Keratinocyte (primary cell): ENCODE results near the gene MMS19. TPM values are rescaled to one million over a fixed set of nuclear protein-coding genes. Genes with fewer than 3 reads are reported as not detected.
"Not testable (repeated sequence)": the region's sequence is repeated elsewhere in the genome, so short reads cannot be mapped to it uniquely, and the experiment has no call there.

Experiments used
- DNase-seq: peaks from one replicate; pipeline ENCODE4 v3.0.0-alpha.2; 2011; ENCODE audit warnings: low read depth, missing footprints, low spot score
- FAIRE-seq: peaks from 2 replicates; lab custom pipeline; 2011; peaks lifted over from hg19 to GRCh38; lab: Jason Lieb, UNC
- H2AFZ ChIP-seq: 2 replicates; pipeline ENCODE4 v1.6.0; 2012; ENCODE audit warnings: low read length, control low read depth, inconsistent platforms; ENCODE audit not compliant: control insufficient read depth
- H3K27ac ChIP-seq: 2 replicates; pipeline ENCODE4 v1.5.1; 2011; ENCODE audit warnings: low read length; ENCODE audit not compliant: control insufficient read depth, insufficient read depth
- H3K27me3 ChIP-seq: 3 replicates; pipeline ENCODE4 v1.6.0; 2011; ENCODE audit warnings: low read length; ENCODE audit not compliant: control insufficient read depth, insufficient read depth; ENCODE audit errors: extremely low read depth
- H3K36me3 ChIP-seq, 2 experiments: 2 replicates in 1 of 2; 3 replicates in 1 of 2; pipeline ENCODE4 v1.5.1; 2011; ENCODE audit warnings: low read length in 2 of 2, mild to moderate bottlenecking in 1 of 2; ENCODE audit not compliant: control insufficient read depth in 2 of 2, insufficient read depth in 2 of 2; ENCODE audit errors: extremely low read depth in 1 of 2
- H3K4me1 ChIP-seq: 3 replicates; pipeline ENCODE4 v1.5.1; 2011; ENCODE audit warnings: low read length; ENCODE audit not compliant: control insufficient read depth, insufficient read depth; ENCODE audit errors: extremely low read depth
- H3K4me2 ChIP-seq: 3 replicates; pipeline ENCODE4 v1.6.0; 2011; ENCODE audit warnings: low read depth, low read length; ENCODE audit not compliant: control insufficient read depth, insufficient read depth; ENCODE audit errors: extremely low read depth
- H3K4me3 ChIP-seq, 3 experiments: fragments of 200-600 bp in 1 of 3; sonication (generic) in 1 of 3; 2 replicates in 2 of 3; 3 replicates in 1 of 3; pipeline ENCODE4 v1.5.1; 2011 to 2016; ENCODE audit warnings: low read length in 3 of 3, mild to moderate bottlenecking in 3 of 3, control low read depth in 2 of 3, inconsistent platforms in 1 of 3, low read depth in 1 of 3, mixed read lengths in 1 of 3, mixed run types in 1 of 3, moderate library complexity in 1 of 3; ENCODE audit not compliant: control insufficient read depth in 2 of 3, insufficient read depth in 2 of 3; ENCODE audit errors: extremely low read depth in 1 of 3
- H3K79me2 ChIP-seq: 2 replicates; pipeline ENCODE4 v1.6.0; 2012; ENCODE audit warnings: low read length; ENCODE audit not compliant: control insufficient read depth, insufficient read depth
- H3K9ac ChIP-seq: 3 replicates; pipeline ENCODE4 v1.6.0; 2011; ENCODE audit warnings: low read length; ENCODE audit not compliant: control insufficient read depth, insufficient read depth; ENCODE audit errors: extremely low read depth
- H3K9me1 ChIP-seq: 3 replicates; pipeline ENCODE4 v1.6.0; 2011; ENCODE audit warnings: low read length; ENCODE audit not compliant: control insufficient read depth, insufficient read depth; ENCODE audit errors: extremely low read depth
- H3K9me3 ChIP-seq: 2 replicates; pipeline ENCODE4 v1.5.1; 2012; ENCODE audit warnings: low read depth, low read length; ENCODE audit not compliant: control insufficient read depth
- H4K20me1 ChIP-seq: 3 replicates; pipeline ENCODE4 v1.6.0; 2011; ENCODE audit warnings: low read length; ENCODE audit not compliant: control insufficient read depth, insufficient read depth; ENCODE audit errors: extremely low read depth
- EZH2 ChIP-seq: IDR thresholded peaks from one replicate; pipeline ENCODE4 v1.6.1; 2012; ENCODE audit warnings: inconsistent platforms, mild to moderate bottlenecking, low read length, moderate library complexity
- dilution Hi-C: fragments of 300-500 bp; cut with MboI; formaldehyde crosslinking; loops from one replicate; pipeline ENCODE4 v1.7.0; 2020; ENCODE audit warnings: low sequenced_read_pairs; ENCODE audit not compliant: extremely low pct_ligation_motif_present
- polyA plus RNA-seq, 5 experiments: library from polyadenylated mRNA; depleted of rRNA in 3 of 5; stranded (reverse) in 3 of 5; stranded (forward) in 1 of 5; unstranded in 1 of 5; fragments of >200 nt; gene quantifications; 1 replicate in 1 of 5; 2 replicates in 3 of 5; 3 replicates in 1 of 5; pipeline versions ENCODE4 v1.2.1 to v1.2.3, GENCODE V29; 2011 to 2012; ENCODE audit warnings: missing spikeins in 2 of 5, low read depth in 1 of 5, low replicate concordance in 1 of 5
- TF ChIP-seq, protein P1 (sequence below), 3 experiments: IDR thresholded peaks in 1 of 3; conservative IDR thresholded peaks in 1 of 3; optimal IDR thresholded peaks in 1 of 3; 2 replicates in 2 of 3; 3 replicates in 1 of 3; pipeline versions ENCODE3 to v1.5.1; 2011; ENCODE audit warnings: low read length in 3 of 3, mild to moderate bottlenecking in 3 of 3, moderate library complexity in 2 of 3, control low read depth in 1 of 3, inconsistent platforms in 1 of 3; ENCODE audit not compliant: insufficient read depth in 2 of 3; ENCODE audit errors: extremely low read depth in 1 of 3

The MMS19 gene
- polyA plus RNA-seq, 1 donor (not counting 4 experiments of a cell fraction or from before 2014, with no cell fraction given) = 72.5 TPM

DNA sequence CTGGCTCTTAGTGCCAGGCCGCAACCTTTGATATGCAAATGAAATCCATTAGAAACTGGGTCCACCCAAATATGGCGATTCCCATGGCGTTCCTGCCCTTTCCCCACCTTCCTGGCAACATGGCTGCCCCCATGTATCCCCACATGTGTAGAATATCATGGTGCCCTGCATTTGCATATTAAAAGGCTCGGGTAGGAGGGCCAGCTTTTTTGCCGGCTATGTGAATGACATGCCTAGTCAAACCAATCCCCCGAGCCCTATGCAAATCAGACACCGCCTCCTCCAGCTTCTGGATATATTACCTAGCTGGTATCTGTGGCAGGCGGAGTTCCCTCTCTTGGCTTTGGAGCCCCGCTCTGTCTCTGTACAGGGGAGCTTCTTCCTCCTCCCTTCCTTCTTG is 18.3 kb downstream of the MMS19 start:
- peaks cover 36% of the 10 kb centered on the region for H3K79me2 ChIP-seq
- H3K36me3 ChIP-seq = peaks cover 21 to 42% of the 10 kb centered on the region in 2 experiments
- no peak for DNase-seq

DNA sequence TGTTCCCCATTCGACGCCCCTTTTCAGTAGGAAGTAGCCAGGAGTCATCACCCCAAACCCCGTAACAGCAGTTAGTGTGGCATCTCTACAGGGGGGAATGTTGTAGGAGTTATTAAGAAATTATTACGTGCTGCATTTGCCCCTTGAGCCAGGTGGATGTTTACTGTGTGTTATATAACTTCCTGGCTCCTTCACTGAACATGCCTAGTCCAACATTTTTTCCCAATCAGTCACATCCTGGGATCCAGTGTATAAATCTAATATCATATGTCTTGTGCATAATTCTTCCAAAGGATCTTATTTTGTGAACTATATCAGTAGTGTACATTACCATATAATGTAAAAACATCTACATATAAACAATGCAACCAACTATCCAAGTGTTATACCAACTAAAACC is 18.8 kb downstream of the MMS19 start:
- H3K27me3 ChIP-seq, DNase-seq, H2AFZ ChIP-seq, H3K9me1 ChIP-seq, dilution Hi-C loops, H3K9me3 ChIP-seq, H4K20me1 ChIP-seq: not testable (repeated sequence)
- peaks cover 32% of the 10 kb centered on the region for H3K79me2 ChIP-seq
- H3K4me3 ChIP-seq = peak overlapping the region in 1 of 3 experiments; percentile 11
- peak overlapping the region; percentile 76 for H3K27ac ChIP-seq
- peaks cover 19 to 42% of the 10 kb centered on the region in 2 experiments for H3K36me3 ChIP-seq
- peak; percentile 92 for FAIRE-seq
- H3K4me2 ChIP-seq = peak overlapping the region; percentile 47
- peaks cover 43% of the 10 kb centered on the region for H3K4me1 ChIP-seq
- peak overlapping the region; percentile 20 for H3K9ac ChIP-seq

More for the DNA sequence above, 18.3 kb downstream of the MMS19 start:
- Histone ChIP-seq H3K9me1 (no peaks in the 10 kb centered on the region), H3K27ac (peak overlapping the region; percentile 76), H3K9ac (no peak overlapping the region), H3K9me3 (no peaks in the 10 kb centered on the region), H3K4me2 (peak overlapping the region; percentile 43), H4K20me1 (no peaks in the 10 kb centered on the region), H3K27me3 (no peaks in the 10 kb centered on the region), H3K4me1 (peaks cover 43% of the 10 kb centered on the region), H2AFZ (no peak overlapping the region), H3K4me3 (no peak overlapping the region)
- dilution Hi-C loops = no loop called here
- peak; percentile 17 for FAIRE-seq
- no peak for TF ChIP-seq EZH2
- TF ChIP-seq, protein P1, sequence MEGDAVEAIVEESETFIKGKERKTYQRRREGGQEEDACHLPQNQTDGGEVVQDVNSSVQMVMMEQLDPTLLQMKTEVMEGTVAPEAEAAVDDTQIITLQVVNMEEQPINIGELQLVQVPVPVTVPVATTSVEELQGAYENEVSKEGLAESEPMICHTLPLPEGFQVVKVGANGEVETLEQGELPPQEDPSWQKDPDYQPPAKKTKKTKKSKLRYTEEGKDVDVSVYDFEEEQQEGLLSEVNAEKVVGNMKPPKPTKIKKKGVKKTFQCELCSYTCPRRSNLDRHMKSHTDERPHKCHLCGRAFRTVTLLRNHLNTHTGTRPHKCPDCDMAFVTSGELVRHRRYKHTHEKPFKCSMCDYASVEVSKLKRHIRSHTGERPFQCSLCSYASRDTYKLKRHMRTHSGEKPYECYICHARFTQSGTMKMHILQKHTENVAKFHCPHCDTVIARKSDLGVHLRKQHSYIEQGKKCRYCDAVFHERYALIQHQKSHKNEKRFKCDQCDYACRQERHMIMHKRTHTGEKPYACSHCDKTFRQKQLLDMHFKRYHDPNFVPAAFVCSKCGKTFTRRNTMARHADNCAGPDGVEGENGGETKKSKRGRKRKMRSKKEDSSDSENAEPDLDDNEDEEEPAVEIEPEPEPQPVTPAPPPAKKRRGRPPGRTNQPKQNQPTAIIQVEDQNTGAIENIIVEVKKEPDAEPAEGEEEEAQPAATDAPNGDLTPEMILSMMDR (optimal IDR thresholded peaks at IDR 0.05 in 1 of 3, IDR thresholded peaks at IDR 0.05 in 1 of 3, conservative IDR thresholded peaks at IDR 0.05 in 1 of 3; ENCODE audit: extremely low read depth in 1 of 3, insufficient read depth in 2 of 3, low read length in 3 of 3) = no peak
